ENCODE measurements around the gene EIPR1. TPM values are rescaled to one million over a fixed set of nuclear protein-coding genes. Genes with fewer than 3 reads are reported as not detected.

EIPR1 gene
- total and polyA plus RNA-seq, 2 donors (not counting 3 experiments of a cell fraction or from before 2014, with no cell fraction given), result 30.8 to 57.3 TPM

DNA sequence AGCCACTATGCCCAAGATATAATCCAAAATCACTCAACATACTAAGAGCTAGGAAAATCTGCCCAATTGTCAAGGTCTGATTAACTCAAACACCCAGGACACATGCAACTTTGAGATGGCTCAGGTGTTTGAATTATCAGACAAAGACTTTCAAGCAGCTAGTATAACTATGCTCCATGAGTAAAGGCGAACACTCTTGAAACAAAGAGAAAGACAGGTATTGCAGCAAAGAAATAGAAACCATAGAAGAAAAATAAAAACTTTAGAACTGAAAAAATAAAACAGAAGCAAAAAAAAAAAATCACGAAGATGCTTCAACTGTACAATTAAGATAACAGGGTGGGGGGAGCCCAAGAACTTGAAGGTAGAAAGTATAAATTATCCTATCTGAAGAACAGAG, 214.2 kb downstream of the EIPR1 start:
- intact Hi-C loops (cut with micrococcal nuclease) (no loop called here), dilution Hi-C loops (cut with MboI; ENCODE audit: extremely low pct_ligation_motif_present, low sequenced_read_pairs) (no loop called here)
- no peaks in the 10 kb centered on the region for H4K20me1 ChIP-seq (replicated peaks; ENCODE audit: control insufficient read depth, extremely low read depth, insufficient read depth, low read length)
- H3K4me3 ChIP-seq (replicated peaks in 1 of 3; ENCODE audit: insufficient read depth in 1 of 3, low read depth in 1 of 3, low read length in 3 of 3), result no peak overlapping the region
- no peak overlapping the region for H2AFZ ChIP-seq (ENCODE audit: low read depth, low read length)
- DNase-seq (ENCODE audit: low read depth, low spot score) (no peak), FAIRE-seq (no peak)
- H3K4me2 ChIP-seq (ENCODE audit: insufficient read depth, low read length), result no peak overlapping the region
- no peaks in the 10 kb centered on the region for H3K27me3 ChIP-seq (ENCODE audit: control insufficient read depth in 2 of 2, insufficient read depth in 2 of 2, low read length in 2 of 2)
- H3K9me1 ChIP-seq (replicated peaks; ENCODE audit: control insufficient read depth, extremely low read depth, insufficient read depth, low read length), result no peaks in the 10 kb centered on the region
- no peaks in the 10 kb centered on the region for H3K9me3 ChIP-seq (replicated peaks; ENCODE audit: control insufficient read depth, insufficient read depth, low read length)
- POLR2A ChIA-PET, result no interaction called here
- no peaks in the 10 kb centered on the region for H3K4me1 ChIP-seq (ENCODE audit: control insufficient read depth, extremely low read depth, insufficient read depth, low read length)
- CTCF ChIA-PET, result no interaction called here
- TF ChIP-seq, protein P1, sequence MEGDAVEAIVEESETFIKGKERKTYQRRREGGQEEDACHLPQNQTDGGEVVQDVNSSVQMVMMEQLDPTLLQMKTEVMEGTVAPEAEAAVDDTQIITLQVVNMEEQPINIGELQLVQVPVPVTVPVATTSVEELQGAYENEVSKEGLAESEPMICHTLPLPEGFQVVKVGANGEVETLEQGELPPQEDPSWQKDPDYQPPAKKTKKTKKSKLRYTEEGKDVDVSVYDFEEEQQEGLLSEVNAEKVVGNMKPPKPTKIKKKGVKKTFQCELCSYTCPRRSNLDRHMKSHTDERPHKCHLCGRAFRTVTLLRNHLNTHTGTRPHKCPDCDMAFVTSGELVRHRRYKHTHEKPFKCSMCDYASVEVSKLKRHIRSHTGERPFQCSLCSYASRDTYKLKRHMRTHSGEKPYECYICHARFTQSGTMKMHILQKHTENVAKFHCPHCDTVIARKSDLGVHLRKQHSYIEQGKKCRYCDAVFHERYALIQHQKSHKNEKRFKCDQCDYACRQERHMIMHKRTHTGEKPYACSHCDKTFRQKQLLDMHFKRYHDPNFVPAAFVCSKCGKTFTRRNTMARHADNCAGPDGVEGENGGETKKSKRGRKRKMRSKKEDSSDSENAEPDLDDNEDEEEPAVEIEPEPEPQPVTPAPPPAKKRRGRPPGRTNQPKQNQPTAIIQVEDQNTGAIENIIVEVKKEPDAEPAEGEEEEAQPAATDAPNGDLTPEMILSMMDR (IDR thresholded peaks at IDR 0.05; ENCODE audit: extremely low read depth in 1 of 2, insufficient read depth in 1 of 2, low read depth in 1 of 2, low read length in 2 of 2), result no peak
- TF ChIP-seq GATA2 (IDR thresholded peaks at IDR 0.05; ENCODE audit: insufficient read depth, insufficient read length, low read depth, low read length), result no peak
- TF ChIP-seq, protein P2, sequence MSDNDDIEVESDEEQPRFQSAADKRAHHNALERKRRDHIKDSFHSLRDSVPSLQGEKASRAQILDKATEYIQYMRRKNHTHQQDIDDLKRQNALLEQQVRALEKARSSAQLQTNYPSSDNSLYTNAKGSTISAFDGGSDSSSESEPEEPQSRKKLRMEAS (IDR thresholded peaks at IDR 0.05; ENCODE audit: insufficient read depth, insufficient read length), result no peak
- TF ChIP-seq POLR2AphosphoS5 (IDR thresholded peaks at IDR 0.05; ENCODE audit: insufficient read depth, low read depth, low read length), result no peak
- no TSS peak for BruUV-seq (replicated peaks)
- no peaks in the 10 kb centered on the region for H3K36me3 ChIP-seq (ENCODE audit: control insufficient read depth in 2 of 2, extremely low read depth in 1 of 2, insufficient read depth in 2 of 2, low read length in 2 of 2)
- no peak overlapping the region for H3K9ac ChIP-seq (replicated peaks; ENCODE audit: extremely low read depth, insufficient read depth, low read length)
- H3K79me2 ChIP-seq (ENCODE audit: control insufficient read depth, insufficient read depth, low read length), result no peaks in the 10 kb centered on the region
- H3K27ac ChIP-seq (ENCODE audit: insufficient read depth, low read depth, low read length), result no peak overlapping the region

DNA sequence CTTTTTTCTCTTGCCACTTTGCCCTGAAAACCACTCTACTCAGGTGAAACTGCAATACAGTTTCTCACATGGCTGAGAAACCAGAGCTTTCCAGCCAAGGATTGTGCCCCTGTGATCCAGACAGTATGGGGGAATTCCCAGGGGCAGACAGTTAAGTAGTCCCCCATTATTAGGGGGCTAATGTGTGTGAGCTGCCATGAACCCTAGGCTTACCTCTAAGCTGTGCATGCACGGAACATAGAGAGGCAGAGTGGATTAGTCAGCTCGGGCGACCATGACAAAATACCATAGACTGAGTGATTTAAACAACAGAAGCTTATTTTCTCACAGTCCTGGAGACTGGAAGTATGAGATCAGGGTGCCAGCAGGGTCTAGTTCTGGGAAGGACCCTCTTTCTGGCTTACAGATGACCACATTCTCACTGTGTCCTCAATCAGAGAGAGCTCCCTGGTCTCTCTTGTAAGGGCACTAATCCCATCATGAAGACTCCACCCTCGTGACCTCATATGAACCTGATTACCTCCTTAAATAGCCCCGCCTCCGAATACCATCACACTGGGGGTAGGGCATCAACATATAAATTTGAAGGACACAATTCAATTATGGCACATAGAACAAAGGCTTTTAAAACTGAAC, 215.1 kb downstream of the EIPR1 start:
- Histone ChIP-seq H4K20me1 (replicated peaks; ENCODE audit: control insufficient read depth, extremely low read depth, insufficient read depth, low read length) (no peaks in the 10 kb centered on the region), H3K27me3 (ENCODE audit: control insufficient read depth in 2 of 2, insufficient read depth in 2 of 2, low read length in 2 of 2) (no peaks in the 10 kb centered on the region), H3K4me1 (ENCODE audit: control insufficient read depth, extremely low read depth, insufficient read depth, low read length) (no peaks in the 10 kb centered on the region), H3K4me3 (replicated peaks in 1 of 3; ENCODE audit: insufficient read depth in 1 of 3, low read depth in 1 of 3, low read length in 3 of 3) (no peak overlapping the region), H3K27ac (ENCODE audit: insufficient read depth, low read depth, low read length) (no peak overlapping the region), H3K79me2 (ENCODE audit: control insufficient read depth, insufficient read depth, low read length) (no peaks in the 10 kb centered on the region), H2AFZ (ENCODE audit: low read depth, low read length) (no peak overlapping the region), H3K36me3 (ENCODE audit: control insufficient read depth in 2 of 2, extremely low read depth in 1 of 2, insufficient read depth in 2 of 2, low read length in 2 of 2) (no peaks in the 10 kb centered on the region), H3K9ac (replicated peaks; ENCODE audit: extremely low read depth, insufficient read depth, low read length) (no peak overlapping the region), H3K9me1 (replicated peaks; ENCODE audit: control insufficient read depth, extremely low read depth, insufficient read depth, low read length) (no peaks in the 10 kb centered on the region), H3K4me2 (ENCODE audit: insufficient read depth, low read length) (no peak overlapping the region), H3K9me3 (replicated peaks; ENCODE audit: control insufficient read depth, insufficient read depth, low read length) (no peaks in the 10 kb centered on the region)
- ChIA-PET CTCF (no interaction called here), POLR2A (no interaction called here)
- TF ChIP-seq EZH2 (IDR thresholded peaks at IDR 0.05; ENCODE audit: borderline replicate concordance, low read depth, low read length, severe bottlenecking) (no peak), GATA2 (IDR thresholded peaks at IDR 0.05; ENCODE audit: insufficient read depth, insufficient read length, low read depth, low read length) (no peak), POLR2AphosphoS5 (IDR thresholded peaks at IDR 0.05; ENCODE audit: insufficient read depth, low read depth, low read length) (no peak), POLR2A (IDR thresholded peaks at IDR 0.05; ENCODE audit: low read depth, low read length) (no peak), MYC (IDR thresholded peaks at IDR 0.05; ENCODE audit: low read depth, low read length) (no peak), JUN (IDR thresholded peaks at IDR 0.05; ENCODE audit: borderline replicate concordance, insufficient read depth, insufficient read length, low read depth) (no peak), FOS (IDR thresholded peaks at IDR 0.05; ENCODE audit: borderline replicate concordance, insufficient read depth, low read length) (no peak)
- TF ChIP-seq, protein P1 (IDR thresholded peaks at IDR 0.05; ENCODE audit: extremely low read depth in 1 of 2, insufficient read depth in 1 of 2, low read depth in 1 of 2, low read length in 2 of 2), result no peak
- TF ChIP-seq, protein P2 (IDR thresholded peaks at IDR 0.05; ENCODE audit: insufficient read depth, insufficient read length), result no peak
- FAIRE-seq, result no peak
- BruUV-seq (replicated peaks), result no TSS peak
- dilution Hi-C loops (cut with MboI; ENCODE audit: extremely low pct_ligation_motif_present, low sequenced_read_pairs) (no loop called here), intact Hi-C loops (cut with micrococcal nuclease) (no loop called here)
- no peak for DNase-seq (ENCODE audit: low read depth, low spot score)
